T-helper 1 cell treated with Interleukin-12 subunit alpha and Interleukin-12 subunit beta and Interleukin-4 antibody, amounts not matched to agents 30 ng/mL and 1 ng/mL, for 36 hours (primary cell): ENCODE results near the gene ELL2. TPM values are rescaled to one million over a fixed set of nuclear protein-coding genes. Genes with fewer than 3 reads are reported as not detected.
"Not testable (repeated sequence)": the region's sequence is repeated elsewhere in the genome, so short reads cannot be mapped to it uniquely, and the experiment has no call there.

Experiments used
- intact Hi-C: fragments of 100-400 bp; cut with micrococcal nuclease; formaldehyde crosslinking; loops from one replicate; pipeline ENCODE4 v1.15.1; 2024
- total RNA-seq: library from RNA; stranded (reverse); gene quantifications from 2 replicates; pipeline ENCODE4 v1.2.3, GENCODE V29; 2022

The ELL2 gene
- total RNA-seq, 1 donor from 2014 or later = 84.3 TPM

DNA sequence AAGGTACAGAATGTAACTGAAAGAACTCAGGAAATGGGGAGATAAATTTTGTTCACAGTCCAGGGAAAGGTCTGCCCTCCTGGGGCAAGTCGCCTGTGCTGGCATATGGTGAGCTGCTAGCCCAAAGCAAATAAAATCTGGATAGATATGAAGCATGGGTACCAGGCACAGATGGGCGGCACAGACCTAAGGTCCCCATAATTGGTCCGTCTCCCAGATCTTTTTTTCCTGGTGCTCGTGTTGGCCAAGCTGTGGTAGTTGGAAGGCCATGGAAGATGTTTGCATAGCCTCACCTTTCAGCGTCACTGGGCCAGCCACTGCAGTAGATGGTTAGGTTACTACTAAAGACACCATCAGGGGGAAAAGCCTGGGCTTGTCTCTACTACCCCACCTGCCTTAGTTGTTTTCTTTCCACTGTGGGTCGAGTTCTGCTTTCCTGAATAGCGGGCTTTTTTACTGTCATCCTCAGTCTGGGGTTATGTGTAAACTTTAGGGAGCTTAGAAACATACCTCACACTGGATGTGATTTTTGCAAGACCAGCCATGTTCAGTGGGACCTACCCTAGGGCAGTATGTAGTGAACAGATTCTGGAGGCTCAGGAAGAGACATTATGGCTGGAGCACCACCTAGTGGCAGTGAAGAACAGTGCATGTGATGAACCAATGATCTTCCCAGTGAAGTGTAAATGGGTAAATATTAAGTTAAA lies 114.9 kb downstream of the ELL2 start:
- intact Hi-C loops = loop anchor here (1.0 to 10.0 kb wide), 10 partner anchors 11 to 880 kb away; partner anchors contain the start of genes ARSK, GLRX, MCTP1 and SKIC3

DNA sequence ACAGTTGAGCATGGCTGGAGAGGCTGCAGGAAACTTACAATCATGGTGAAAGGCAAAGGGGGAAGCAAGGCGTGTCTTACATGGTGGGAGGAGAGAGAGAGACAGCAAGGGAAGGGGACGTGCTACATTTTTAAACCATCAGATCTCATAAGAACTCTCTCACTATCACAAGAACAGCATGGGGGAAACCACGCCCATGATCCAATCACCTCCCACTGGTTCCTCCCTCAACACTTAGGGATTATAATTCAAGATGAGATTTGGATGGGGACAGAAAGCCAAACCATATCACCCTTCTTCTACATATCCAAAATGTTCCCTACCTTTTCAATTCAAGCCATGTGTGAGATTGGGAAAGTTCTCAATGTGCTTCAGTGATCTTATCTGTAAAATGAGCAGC lies 116.3 kb downstream of the ELL2 start:
- intact Hi-C loops = loop anchor here (10.0 kb wide), 1 partner anchor 561 kb away; the partner anchor contains the start of gene MCTP1

DNA sequence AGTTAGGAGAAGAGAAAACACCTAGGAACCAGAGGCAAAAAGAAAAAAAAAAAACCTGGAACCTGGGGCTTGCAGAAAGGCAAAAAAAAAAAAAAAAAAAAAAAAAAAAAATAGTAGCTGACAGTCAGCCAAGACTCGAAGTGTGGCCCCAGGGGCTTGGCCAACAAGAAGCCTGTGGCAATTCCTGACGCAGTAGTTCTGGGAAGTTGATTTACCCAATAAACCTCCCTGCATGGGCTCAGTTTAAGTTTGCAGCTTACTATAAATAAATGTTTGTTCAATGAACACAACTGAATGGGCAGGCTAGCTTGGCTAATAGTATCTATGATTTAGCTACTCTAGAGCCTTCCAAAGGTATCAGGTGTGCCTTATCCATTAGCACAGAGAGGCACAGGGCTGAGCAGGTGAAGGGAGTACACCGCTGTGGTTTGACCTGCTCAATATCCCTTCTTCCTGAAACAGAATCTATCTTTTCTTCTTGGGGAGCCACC lies 117.9 kb downstream of the ELL2 start:
- intact Hi-C loops = loop anchor here (1.0 to 10.0 kb wide), 5 partner anchors 8 to 559 kb away; partner anchors contain the start of genes GLRX and MCTP1

DNA sequence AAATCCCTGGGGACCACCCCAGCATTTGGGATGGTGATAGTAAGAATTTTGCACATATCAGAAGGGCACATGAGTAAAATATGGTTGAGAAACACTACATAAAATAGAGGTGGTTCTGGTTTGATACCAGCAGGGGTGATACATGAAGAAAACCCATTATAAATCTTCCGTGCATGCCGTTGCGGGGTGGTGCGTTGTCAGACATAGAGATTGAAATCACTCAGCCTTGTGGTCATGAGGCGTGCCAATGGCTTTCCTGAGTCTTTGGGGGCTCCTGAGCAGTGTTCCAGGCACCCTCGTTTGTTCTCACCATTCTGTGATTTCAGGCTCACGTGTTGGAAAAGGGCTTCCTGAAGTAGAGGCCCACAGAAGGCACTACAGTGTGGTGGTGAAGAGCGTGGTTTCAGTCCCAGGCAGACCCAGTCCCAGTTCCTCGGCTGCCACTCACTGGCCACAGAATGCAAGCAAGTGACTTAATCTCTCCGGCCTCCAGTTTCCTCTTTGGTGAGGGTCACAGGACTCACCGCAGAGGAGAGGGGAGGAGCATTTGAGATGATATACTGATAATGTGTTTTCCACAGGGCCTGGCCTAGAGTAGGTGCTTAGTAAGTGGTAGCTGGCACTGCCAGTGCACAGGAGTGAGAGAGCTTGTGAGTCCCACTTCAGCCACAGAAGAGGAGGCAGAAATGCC lies 118.7 kb downstream of the ELL2 start:
- intact Hi-C loops = loop anchor here (1.0 to 10.0 kb wide), 5 partner anchors 8 to 558 kb away; partner anchors contain the start of genes GLRX and MCTP1

GRCh38 chr5:95841914-95842812 lies 119.5 kb downstream of the ELL2 start:
- intact Hi-C loops = loop anchor here (10.0 kb wide), 1 partner anchor 557 kb away; the partner anchor contains the start of gene MCTP1

DNA sequence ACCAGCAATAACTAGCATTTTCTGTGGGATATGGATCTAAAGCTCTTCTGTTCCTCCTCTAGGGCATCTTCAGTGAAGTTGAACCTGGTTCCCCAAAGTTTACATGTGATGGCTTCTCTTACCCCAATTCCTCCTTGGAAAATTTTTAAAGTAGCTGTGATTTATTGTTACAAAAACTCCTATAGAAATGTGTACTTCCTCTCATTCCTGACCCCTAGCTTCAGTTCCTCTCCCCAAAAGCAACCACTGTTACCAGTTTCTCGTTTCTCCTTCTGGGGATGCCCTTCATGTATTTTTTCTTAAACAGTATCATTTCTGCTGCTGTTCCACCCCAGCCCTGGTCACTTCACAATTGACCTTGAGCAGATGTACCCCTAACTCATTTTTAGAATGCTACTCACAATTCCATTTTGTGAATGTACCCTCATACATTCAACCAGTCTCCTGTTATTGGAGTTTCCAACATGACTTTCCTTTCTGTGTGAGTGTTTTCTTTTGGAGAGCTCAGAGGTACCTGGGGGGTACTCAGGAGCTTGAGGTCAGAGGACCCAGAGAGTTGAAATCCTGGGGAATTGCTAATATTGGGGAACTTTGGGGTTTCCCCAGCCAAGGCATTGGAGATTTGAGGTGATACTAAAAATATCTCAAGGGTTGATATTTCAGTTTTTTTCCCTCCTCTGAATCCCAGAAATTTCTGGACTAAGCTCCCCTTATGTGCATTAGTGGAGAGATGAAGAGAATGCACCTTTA lies 120.5 kb downstream of the ELL2 start:
- intact Hi-C loops = loop anchor here (10.0 kb wide), 1 partner anchor 556 kb away; the partner anchor contains the start of gene MCTP1

- intact Hi-C loops = loop anchor here (10.0 kb wide), 1 partner anchor 555 kb away; the partner anchor contains the start of gene MCTP1
Observed at GRCh38 chr5:95839658-95840057, 122.0 kb downstream of the ELL2 start.

DNA sequence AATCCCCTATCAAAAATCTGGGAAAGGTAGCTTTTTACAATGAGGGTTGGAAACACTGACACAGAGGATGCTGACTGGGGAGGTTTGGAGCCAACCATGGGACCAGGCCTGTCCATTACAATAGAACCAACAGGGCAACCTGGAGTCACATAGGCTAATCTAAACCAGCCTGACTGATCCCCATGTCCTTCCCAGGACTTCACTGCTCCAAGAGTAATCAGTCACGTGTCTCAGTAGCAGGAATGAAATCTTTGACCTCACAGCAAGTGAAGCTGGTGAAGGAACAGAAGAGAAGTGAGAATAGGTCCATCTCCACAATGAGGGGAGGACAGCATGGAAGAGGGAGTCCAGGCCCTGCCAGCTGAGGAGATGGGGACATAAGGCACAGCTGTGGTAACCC lies 123.1 kb downstream of the ELL2 start:
- intact Hi-C loops = no loop called here

DNA sequence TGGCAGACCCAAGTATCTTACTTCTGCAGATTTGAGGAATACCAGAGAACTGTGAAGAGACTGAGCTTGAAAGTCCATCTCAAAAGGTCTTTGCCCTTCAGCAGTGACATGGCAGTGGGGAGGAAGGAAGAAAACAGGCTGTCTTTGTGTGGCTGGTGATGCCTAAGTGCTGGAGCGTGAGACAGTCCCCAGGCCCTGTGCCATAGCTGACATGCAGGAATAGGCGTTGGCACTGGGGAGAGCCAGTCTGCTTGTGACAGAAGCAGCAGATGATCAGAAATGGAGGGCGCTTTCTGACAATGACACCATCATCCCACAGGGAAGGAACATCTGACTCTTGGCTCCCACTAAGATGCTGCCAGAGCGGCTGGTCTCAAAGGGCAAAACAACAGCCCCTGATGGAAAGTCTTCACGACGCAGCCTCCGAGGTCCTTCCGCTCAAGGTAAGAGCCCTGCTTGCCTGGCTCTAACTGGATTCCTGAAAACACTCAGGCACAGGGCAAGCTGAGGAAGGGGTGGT lies 123.6 kb downstream of the ELL2 start:
- intact Hi-C loops = no loop called here

DNA sequence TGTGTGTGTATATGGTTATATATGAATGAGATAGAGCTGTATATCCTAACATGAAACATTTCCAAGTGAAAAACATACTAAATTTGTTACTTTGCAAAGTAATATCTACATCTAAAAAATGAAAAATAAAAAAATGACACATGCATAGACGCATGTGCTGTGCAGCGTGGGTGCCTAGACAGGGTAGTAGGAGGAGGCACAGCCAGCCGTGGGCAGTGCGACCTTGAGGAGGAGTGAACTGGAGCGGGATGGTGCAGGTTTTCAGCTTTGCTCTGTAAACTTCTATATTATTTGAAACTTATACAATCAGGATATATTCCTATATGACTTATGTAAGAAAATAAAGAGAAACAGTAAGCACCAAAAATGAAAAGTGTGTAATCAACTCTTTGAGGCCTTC lies 124.2 kb downstream of the ELL2 start:
- intact Hi-C loops = no loop called here

GRCh38 chr5:95836971-95837370 lies 124.7 kb downstream of the ELL2 start:
- intact Hi-C loops = not testable (repeated sequence)

GRCh38 chr5:95836544-95836943 lies 125.1 kb downstream of the ELL2 start:
- intact Hi-C loops = no loop called here

DNA sequence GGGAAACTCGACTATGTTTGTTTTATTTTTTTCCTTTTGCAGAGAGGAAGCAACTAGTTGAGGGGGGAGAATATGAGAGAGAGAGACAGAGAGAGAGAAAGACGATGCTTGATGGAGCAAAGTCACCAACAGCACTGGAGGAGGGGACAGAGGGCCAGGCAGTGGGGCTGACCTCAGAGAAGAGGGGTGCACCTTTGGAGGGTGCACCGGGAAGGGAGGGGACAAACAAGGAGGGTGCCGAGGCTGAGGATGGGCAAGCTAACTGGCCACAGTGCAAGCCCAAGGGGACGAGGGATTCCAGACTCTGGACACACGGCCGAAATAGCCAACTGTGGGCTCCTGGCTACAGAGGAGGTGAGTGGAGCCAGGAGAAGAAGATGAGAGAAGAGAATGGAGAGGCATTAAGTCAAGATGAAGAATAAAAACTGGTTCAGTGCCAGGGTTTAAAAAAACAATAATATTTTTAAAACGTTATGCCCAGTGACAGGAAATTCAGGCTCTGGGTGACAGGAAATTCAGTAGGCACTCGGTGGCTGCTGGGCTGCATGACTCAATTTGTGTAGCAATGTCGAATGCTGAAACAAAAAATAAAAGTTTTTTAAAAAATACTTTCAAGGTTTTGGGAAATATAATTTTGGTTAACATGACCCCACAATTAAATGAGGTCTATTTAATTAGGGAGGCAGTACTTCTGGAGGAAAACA lies 125.8 kb downstream of the ELL2 start:
- intact Hi-C loops = loop anchor here (1.0 kb wide), 4 partner anchors 7 to 192 kb away; no protein-coding TSS in a partner anchor

Other genes starting within 250 kb of the ELL2 start
- gene RHOBTB3, start 230.5 kb downstream of the ELL2 start, total RNA-seq = 0.37 and 0.54 TPM in 2 replicates
- gene GLRX, start 139.1 kb downstream of the ELL2 start, total RNA-seq = 56.4 and 65.9 TPM in 2 replicates